Activated CD4-positive, alpha-beta T cell treated with anti-CD3 and anti-CD28 coated beads, Interleukin-2, amount 50 U/mL, for 16 hours (primary cell): ENCODE measurements around the gene IL6.
"Not testable (repeated sequence)": the region's sequence is repeated elsewhere in the genome, so short reads cannot be mapped to it uniquely, and the experiment has no call there.

Source experiments
- DNase-seq: peaks from one replicate; pipeline ENCODE4 v3.0.0-alpha.2; 2020

IL6 gene

GRCh38 chr7:22729180-22729825 lies 2.3 kb downstream of the IL6 start:
- DNase-seq, result no peak

GRCh38 chr7:22730066-22730710 lies 3.2 kb downstream of the IL6 start:
- DNase-seq, result no peak

- DNase-seq, result no peak
Measured at GRCh38 chr7:22730921-22731654, 4.1 kb downstream of the IL6 start.

GRCh38 chr7:22731766-22732165 lies 4.8 kb downstream of the IL6 start:
- DNase-seq, result no peak

- no peak for DNase-seq
Measured at GRCh38 chr7:22732556-22733126, 5.6 kb downstream of the IL6 start.

GRCh38 chr7:22733761-22734160 lies 6.8 kb downstream of the IL6 start:
- no peak for DNase-seq

- DNase-seq, result no peak
Measured at GRCh38 chr7:22743014-22743413, 16.0 kb downstream of the IL6 start.

- no peak for DNase-seq
Measured at GRCh38 chr7:22751341-22751740, 24.3 kb downstream of the IL6 start.

GRCh38 chr7:22757338-22757994 lies 30.5 kb downstream of the IL6 start:
- DNase-seq, result no peak

GRCh38 chr7:22758576-22758975 lies 31.6 kb downstream of the IL6 start:
- DNase-seq, result no peak

GRCh38 chr7:22759721-22760120 lies 32.7 kb downstream of the IL6 start:
- no peak for DNase-seq

- DNase-seq, result no peak
Measured at GRCh38 chr7:22762866-22763265, 35.9 kb downstream of the IL6 start.

GRCh38 chr7:22765609-22766008 lies 38.6 kb downstream of the IL6 start:
- no peak for DNase-seq

- no peak for DNase-seq
Measured at GRCh38 chr7:22771194-22771871, 44.3 kb downstream of the IL6 start.

- DNase-seq, result no peak
Measured at GRCh38 chr7:22771872-22772228, 44.9 kb downstream of the IL6 start.

GRCh38 chr7:22772885-22773284 lies 45.9 kb downstream of the IL6 start:
- DNase-seq, result no peak

- no peak for DNase-seq
Measured at GRCh38 chr7:22776964-22777363, 50.0 kb downstream of the IL6 start.

- DNase-seq, result not testable (repeated sequence)
Measured at GRCh38 chr7:22779730-22780323, 52.8 kb downstream of the IL6 start.

GRCh38 chr7:22781230-22781711 lies 54.3 kb downstream of the IL6 start:
- no peak for DNase-seq
